NCI-H2029 (cell line): Measurements from ENCODE around the gene PRDM16.

Experiments used
- DNase-seq: peaks from one replicate; lab custom pipeline; 2025; lab: John Stamatoyannopoulos, UW

Gene PRDM16

GRCh38 chr1:3262681-3263286 lies 193.8 kb downstream of the PRDM16 start:
- no peak for DNase-seq

- no peak for DNase-seq
These were observed 194.8 kb downstream of the PRDM16 start for GRCh38 chr1:3263790-3264189.

DNA sequence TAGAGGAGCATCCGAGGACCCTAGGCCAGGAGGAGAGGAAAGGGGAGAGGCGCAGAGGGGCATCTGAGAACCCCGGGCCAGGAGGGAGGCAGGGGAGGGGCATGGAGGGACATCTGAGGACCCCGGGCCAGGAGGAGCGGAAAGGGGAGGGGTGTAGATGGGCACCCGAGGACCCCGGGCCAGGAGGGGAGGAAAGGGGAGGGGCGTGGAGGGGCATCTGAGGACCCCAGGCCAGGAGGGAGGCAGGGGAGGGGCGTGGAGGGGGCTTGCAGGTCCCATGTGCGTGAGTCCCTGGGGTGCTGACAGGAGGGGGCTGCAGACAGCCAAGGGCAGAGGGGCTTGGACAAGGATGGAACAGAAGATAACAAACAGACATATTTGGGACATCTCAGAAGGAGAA lies 195.5 kb downstream of the PRDM16 start:
- DNase-seq: no peak

- DNase-seq: no peak
These were observed 197.1 kb downstream of the PRDM16 start for GRCh38 chr1:3265835-3266805.

DNA sequence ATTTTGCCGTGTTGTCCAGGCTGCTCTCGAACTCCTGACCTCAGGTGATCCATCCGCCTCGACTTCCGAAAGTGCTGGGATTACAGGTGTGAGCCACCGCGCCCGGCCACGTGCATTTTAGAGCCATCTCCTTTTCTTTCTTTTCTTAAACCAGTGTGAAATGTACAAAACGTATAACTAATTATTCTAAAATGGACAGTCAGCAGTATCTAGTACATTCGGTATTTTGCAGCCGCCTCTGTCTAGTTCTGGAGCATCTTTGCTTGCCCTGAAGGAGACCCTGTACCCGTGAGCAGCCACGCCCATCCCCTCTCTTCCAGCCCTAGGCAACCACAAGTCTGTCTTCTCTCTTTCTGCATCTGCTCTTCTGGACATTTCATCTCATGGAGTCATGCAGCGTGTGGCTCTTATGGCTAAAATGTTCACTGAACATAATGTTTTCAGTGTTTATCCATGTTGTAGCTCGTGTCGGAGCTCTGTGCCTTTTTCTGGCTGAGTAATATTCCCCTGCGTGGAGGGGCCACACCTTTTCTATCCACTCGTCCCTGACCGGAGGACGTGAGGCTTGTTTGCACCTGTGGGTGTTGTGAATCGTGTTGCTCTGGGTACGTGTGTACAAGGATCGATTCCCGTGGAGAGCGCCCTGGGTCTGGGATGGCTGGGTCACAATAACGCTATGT lies 198.0 kb downstream of the PRDM16 start:
- DNase-seq: no peak

DNA sequence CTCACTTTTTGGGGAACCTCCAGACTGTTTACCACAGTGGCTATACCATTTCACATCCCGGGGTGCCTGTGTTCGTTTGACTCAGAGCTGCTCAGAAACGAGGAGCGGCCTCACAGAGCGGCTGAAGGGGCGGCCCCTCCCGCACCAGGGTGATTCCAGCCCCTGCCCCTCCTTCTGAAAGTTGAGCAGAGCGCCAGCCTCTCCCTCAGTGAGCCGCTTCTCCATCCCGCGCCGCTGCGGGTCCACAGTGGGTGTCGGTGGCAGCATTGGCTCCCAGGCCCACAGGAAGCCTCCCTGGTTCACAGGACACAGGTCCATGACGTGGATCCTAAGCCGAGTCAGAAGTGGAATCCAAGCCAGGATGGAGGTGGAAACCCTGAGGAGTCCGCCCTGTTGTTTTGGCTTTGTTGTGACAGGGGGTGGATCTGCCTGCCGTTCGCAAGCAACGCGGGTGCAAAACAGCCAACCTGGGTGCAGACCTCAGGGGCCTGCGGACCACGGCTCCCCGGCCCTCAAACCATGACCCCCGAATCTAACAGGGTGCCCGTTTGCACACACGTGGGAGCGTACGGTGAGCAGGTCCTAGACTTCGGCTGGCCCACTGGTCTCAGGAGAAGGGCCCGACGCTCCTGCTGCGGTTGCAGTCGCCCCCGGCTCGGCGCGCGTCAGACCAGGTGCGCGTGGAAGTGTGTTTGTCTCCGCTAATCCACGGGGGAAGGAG lies 198.7 kb downstream of the PRDM16 start:
- DNase-seq: no peak

- no peak for DNase-seq
These were observed 199.3 kb downstream of the PRDM16 start for GRCh38 chr1:3268281-3268680.

DNA sequence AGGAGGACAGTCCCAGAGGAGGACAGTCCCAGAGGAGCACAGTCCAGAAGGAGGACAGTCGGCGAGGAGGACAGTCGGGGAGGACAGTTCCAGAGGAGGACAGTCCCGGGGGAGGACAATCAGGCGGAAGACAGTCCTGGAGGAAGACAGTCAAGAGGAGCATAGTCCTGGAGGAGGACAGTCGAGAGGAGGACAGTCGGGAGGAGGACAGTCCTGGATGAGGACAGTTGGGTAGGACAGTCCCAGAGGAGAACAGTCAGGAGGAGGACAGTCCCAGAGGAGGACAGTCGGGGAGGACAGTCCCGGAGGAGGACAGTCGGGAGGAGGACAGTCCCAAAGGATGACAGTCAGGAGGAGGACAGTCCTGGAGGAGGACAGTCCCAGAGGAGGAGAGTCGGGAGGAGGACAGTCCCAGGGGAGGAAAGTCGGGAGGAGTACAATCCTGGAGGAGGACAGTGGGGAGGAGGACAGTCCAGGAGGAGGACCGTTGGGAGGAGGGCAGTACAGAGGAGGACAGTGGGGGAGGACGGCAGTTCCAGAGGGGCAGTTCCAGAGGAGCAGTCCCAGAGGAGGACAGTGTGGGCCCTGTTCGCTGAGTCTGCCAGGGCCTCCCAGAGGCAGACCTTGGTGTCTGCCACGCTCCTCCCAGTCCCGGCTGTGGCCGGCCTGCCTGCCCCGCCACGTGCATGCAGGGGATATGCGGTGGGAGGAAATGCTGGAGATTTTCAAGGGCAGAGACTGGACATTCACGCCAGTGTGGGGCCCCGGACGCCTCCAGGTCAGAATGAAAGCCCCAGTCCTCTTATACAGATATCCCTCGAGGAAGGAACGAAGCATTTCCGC lies 201.6 kb downstream of the PRDM16 start:
- DNase-seq: no peak

DNA sequence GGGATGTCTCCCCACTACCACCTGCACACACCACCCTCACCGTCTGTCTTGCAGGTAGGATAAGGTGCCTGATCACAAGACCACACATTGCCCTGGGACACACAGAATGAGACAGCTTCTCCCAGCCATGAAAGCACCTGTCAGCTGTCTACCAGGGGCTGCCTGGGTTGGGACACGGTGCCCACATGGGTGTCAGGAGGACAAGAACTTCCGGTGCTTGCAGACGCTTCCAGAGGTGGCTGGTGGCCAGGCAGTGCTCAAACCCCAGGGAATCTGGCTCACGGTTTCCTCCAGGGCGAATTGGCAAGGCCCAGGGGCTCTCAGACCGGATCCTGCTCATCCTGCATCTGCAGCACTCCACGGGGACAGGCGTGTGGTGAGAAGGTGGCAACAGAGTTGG lies 202.9 kb downstream of the PRDM16 start:
- no peak for DNase-seq

DNA sequence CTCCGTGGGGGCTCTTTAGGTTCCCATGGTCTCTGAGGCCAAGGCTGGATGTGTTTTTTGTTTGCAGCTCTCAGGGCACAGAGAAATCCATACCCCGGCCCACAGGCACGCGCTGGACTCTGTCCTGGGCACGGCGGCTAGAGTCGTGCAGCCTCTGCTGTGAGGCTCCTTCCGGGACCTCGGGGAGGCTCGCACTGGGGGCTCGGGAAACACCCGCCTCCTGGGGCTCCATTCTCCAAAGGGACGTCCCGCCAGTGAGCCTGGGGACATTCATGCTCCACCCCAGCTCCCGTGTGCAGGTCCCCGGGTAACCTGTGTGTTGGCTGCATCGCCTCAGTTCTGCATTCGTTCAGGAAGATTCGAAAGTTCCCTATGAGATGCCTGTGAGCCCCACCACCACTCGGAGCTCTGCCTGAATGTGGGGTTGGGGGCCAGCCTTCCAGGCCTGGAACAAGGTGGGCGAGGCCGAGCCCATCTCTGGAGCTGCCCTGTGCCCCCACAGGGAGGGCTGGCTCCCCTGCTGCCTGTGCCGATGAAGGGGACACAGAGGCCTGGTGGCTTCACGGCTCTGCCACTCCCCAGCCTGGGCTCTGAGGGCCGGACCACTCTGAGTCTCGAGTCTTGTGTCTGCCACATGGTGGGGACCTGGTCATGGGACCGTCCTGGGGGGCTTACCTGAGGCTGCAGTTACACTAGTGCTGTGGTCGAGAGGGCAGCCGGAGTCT lies 203.5 kb downstream of the PRDM16 start:
- DNase-seq: no peak

GRCh38 chr1:3273447-3273846 lies 204.4 kb downstream of the PRDM16 start:
- DNase-seq: no peak

DNA sequence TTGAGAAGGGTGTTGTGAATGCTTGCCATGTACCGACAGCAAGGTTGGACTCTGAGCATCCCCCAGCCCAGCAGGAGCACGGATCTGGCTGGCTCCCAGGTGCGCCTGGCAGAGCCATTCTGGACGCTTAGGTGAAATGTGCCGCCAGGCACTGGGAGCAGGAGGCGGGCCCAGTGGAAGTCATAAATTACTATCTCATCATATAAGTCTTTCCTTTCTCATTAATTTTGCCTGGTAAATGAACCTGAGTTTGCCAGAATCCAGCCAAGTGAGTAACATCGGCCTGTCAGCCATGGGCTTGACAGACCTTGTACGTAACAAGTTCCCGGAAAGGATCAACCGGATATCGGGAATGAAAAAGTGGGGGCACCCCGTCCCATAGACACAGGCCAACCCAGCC lies 206.0 kb downstream of the PRDM16 start:
- DNase-seq: no peak

- no peak for DNase-seq
These were observed 206.7 kb downstream of the PRDM16 start for GRCh38 chr1:3275471-3276340.

DNA sequence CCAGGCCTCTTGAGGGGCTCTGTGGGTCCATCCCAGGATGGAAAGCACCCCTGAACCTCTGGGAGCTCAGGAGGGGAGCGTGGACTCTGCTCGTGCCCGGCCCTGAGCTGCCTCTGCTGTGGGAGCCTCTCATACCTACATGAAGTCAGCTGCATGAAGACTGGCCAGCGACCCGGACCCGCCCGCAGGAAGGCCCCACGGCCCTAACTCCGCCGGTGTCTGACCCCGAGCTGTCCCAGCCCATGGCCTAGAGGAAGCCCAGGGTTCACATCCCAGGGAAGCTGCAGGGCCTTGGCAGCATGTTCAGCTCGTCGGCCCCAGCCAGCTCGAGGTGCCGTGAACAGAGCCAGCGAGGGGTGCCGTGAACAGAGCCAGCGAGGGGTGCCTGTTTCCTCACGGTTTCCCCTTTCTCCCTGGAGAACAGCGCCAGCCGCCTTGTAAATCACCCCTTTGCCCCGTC lies 207.4 kb downstream of the PRDM16 start:
- DNase-seq: no peak

- DNase-seq: no peak
These were observed 208.0 kb downstream of the PRDM16 start for GRCh38 chr1:3277011-3277471.

DNA sequence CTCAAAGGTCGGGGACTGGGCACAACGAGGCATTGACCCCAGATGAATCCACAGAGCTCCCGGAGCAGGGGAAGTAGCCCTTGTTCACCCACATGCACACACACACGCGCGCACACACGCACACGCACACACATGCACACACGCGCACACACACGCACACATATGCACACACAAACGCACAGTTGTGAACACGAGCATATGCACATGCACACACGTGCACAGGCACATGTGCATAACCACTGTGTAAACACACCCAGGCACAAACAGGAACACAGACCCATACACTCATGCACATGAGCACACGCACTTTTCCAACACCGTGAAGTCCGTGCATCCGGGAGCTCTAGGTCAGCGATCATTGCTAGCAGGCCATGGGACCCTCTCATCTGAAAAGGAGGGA lies 208.6 kb downstream of the PRDM16 start:
- no peak for DNase-seq

- DNase-seq: no peak
These were observed 209.6 kb downstream of the PRDM16 start for GRCh38 chr1:3278416-3279181.

DNA sequence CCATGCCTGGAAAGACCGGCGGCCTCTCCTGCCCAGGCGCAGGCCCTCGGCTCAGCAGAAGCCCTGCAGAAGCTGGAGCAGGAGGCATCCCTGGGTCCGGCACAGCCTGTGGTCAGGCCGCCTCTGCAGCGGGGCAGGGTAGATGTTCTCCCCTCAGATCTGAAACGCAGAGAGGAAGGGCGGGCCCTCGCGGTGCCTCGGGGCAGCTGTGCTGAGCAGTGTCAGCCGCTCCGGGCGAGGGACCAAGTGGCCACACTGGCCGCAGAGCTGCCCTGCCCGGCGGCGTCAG lies 210.1 kb downstream of the PRDM16 start:
- no peak for DNase-seq

DNA sequence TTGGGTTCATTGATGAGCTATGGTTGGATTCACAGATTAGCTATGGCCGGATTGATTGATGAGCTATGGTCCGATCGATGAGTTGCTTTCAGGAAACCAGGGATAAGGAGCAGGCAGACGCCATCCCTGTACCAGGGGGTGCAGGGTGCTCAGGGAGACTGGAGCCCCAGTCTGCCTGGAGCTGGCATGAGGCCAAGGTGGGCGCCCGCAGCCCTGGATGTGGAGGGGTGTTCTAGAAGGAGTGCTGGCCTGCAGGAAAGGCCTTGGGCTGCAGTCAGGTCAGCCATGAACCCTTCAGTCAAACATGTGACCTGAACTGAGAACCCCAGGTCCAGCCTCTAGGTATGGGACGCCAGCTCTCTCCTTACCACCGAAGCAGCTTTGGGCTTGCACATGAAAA lies 212.7 kb downstream of the PRDM16 start:
- DNase-seq: no peak
